ENCODE results near the gene SGPP2.

GRCh38 chr2:222598611-222599010, 174.3 kb downstream of the SGPP2 start:
- no peak for TF ChIP-seq CTCF (IDR thresholded peaks at IDR 0.05)
- no peak for TF ChIP-seq POLR2A (IDR thresholded peaks at IDR 0.05)

All from adrenal gland (tissue), 5 donors.